CD4-positive, alpha-beta T cell treated with Interleukin-17A for 1 hour (primary cell): ENCODE data around the gene UBE2J2.
"Not testable (repeated sequence)": the region's sequence is repeated elsewhere in the genome, so short reads cannot be mapped to it uniquely, and the experiment has no call there.

Experiments
- DNase-seq: peaks from one replicate; pipeline ENCODE4 v3.0.0-alpha.2; 2020

UBE2J2 gene

GRCh38 chr1:1273512-1274298 is at the start of gene UBE2J2:
Gene UBE2J2 (minus strand): TSS chr1:1273854. CDS start chr1:1267992, 5,862 bp downstream.
- DNase-seq: peak; percentile 93

GRCh38 chr1:1322952-1323351 is 49.3 kb upstream of the UBE2J2 start:
- no peak for DNase-seq

GRCh38 chr1:1322418-1322817 is 48.8 kb upstream of the UBE2J2 start:
- no peak for DNase-seq

- no peak for DNase-seq
These were observed 47.8 kb upstream of the UBE2J2 start for GRCh38 chr1:1321477-1321876.

- DNase-seq: no peak
These were observed 47.2 kb upstream of the UBE2J2 start for GRCh38 chr1:1320666-1321448.

- DNase-seq: no peak
These were observed 45.9 kb upstream of the UBE2J2 start for GRCh38 chr1:1319646-1319941.

DNA sequence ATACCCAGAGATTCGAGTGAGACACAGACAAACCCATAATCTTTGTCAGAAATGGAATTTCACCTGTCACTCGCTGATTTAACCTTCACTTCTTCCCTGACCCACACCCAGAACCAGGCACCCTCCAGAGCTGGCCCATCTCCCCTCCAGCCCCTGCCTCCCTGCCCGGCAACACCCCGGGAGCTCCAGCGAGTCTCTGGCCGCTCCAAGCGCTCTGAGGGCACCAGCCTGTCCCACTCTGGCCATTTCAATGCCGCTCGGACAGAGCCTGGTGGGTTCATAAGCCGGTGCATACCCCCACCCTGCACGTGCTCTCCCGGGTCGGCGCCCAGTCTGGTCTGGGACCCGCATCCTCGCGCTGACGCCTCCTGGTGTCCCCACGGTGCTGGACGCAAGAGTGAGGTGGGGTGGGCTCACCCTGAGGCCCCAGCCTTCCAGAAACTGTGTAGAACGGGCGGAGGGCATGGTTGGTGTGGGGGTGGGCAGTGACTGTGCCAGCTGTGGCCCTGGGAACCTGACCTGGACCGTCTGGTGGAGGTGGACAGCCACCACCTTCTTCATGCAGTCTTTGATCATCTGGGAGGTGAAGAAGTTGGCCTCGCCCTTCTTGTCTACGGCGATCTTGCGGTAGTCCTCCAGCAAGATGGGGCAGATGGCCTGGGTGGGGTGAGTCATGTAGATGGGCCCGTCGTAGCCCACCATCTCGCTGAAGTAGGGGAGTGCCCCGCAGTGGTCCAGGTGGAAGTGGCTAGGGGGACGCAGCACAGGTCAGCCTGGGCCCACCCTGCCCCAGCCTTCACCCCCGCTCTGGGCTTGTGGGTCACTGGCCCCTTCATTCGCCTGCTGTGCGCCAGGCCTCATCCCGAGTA is 45.4 kb upstream of the UBE2J2 start:
- no peak for DNase-seq

DNA sequence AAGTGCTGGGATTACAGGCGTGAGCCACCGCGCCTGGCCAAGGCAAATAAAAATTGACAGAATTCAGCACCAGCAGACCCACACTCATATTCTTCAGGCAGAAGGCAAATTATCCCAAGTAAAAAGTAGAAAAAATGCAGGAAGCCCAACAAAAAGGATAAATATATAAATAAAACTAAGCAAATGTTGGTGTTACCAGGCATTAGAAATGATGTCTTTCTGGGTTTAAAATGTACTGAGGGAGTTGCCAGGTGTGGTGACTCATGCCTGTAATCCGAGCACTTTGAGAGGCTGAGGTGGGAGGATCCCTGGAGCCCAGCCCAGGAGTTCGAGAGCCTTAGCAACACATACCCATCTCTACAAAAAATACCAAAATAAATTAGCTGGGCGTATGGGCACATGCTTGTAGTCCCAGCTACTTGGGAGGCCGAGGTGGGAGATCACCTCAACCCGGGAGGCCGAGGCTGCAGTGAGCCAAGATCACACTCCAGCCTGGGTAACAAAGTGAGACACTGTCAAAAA is 44.5 kb upstream of the UBE2J2 start:
- DNase-seq: no peak

DNA sequence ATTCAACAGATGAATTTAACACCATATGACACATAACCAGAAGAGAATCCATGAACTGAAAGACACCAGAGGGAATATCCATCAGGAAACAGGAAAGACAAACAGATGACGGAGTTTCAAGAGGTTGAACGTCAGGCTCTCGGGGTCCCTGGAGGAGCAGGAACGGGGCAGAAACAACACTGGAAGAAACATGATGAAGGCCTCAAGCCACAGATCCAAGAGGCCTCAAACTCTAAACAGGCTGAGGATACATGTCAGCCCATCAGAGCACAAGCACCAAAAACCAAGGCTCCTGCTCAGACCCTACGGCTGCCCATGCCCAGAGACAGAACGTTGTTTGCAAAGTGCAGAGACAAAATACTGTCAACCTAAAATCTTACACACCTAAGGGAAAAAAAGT is 43.8 kb upstream of the UBE2J2 start:
- DNase-seq: no peak

- not testable (repeated sequence) for DNase-seq
These were observed 42.5 kb upstream of the UBE2J2 start for GRCh38 chr1:1316199-1316598.

DNA sequence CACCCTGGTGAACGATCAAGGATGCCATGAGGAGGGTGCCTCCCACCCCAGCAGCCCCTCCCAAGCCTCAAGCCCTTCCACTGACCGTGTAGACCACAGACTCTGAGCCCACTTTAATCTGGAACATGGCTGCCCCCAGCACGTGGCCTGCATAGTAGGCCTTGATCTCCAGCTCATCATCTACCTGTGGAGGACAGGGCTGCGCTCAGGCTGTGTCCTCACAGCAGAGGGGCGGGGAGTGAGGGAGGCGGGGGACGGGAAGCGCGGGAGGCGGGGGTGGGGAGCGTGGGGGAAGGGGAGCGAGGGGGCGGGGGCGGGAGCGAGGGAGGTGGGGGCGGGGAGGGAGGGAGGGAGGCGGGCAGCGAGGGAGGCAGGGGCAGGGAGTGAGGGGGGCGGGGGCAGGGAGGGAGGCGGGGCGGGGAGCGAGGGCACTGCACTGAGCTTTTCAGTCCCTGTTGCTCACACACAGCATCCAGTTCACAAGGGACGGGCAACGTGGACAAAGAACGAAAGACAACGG is 41.8 kb upstream of the UBE2J2 start:
- no peak for DNase-seq

DNA sequence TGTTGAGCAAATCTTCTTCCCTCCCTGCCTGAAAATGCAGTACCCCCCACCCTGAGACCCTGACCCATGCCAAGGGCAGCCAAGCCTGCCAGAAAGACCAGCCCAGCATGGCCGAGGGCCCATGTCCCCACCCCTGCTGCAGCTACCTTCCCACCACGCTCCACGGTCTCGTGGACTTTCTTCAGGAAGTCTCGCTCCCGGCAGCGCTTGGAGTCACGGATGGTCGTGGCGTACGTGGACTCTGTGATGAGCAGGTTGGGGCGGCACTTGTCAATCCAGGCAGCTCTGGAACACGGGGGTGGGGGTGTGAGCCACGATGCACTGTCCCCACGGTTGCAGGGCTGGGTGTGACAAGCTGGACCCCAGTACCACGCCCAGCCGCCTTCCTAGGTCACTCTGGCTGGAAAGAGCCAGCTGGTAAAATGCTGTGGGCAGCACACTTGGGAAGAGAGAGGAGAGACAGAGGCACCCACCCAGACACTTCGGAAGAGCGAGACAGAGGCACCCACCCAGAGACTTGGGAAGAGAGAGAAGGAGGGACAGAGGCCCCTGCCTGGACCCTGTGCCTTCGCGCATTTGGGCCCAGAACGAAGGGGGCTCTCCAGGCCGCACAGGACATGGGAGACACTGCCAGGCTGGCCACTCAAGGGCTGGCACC is 41.2 kb upstream of the UBE2J2 start:
- no peak for DNase-seq

GRCh38 chr1:1314237-1314586 is 40.6 kb upstream of the UBE2J2 start:
- no peak for DNase-seq

DNA sequence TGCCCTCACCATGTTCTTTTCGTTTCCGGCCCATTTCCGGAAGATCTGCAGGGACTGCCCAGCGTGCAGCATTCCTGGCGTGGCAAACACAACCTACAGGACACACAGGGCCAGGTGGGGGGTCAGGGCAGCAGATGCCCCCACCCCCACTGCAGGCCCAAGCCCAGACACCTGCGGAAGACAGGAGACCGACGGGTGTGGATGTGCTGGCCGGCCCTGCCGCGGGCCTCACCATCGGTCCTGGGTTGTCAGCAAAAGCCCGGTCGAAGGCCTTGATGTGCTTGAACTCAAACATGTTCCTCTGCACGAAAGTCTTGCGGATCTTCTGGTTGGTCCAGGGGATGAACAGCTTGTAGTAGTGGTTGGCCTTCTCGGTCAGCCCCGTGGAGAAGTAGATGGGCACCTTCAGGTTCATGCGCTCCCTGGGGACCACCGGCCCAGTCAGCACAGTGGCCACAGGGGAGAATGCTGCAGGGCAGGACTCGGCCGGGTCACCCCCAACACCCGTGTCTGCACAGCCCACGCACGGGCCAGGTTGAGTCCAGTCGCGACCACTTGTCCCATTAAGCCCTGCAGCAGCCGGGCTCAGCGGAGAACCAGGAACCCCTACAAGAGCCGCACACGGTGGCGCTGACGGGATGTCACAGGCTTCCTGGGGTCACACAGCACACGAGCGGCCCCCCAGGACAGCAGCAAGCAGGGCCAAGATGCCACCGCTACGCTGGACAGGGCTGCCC is 40.0 kb upstream of the UBE2J2 start:
- no peak for DNase-seq

- no peak for DNase-seq
These were observed 39.0 kb upstream of the UBE2J2 start for GRCh38 chr1:1312450-1313314.

DNA sequence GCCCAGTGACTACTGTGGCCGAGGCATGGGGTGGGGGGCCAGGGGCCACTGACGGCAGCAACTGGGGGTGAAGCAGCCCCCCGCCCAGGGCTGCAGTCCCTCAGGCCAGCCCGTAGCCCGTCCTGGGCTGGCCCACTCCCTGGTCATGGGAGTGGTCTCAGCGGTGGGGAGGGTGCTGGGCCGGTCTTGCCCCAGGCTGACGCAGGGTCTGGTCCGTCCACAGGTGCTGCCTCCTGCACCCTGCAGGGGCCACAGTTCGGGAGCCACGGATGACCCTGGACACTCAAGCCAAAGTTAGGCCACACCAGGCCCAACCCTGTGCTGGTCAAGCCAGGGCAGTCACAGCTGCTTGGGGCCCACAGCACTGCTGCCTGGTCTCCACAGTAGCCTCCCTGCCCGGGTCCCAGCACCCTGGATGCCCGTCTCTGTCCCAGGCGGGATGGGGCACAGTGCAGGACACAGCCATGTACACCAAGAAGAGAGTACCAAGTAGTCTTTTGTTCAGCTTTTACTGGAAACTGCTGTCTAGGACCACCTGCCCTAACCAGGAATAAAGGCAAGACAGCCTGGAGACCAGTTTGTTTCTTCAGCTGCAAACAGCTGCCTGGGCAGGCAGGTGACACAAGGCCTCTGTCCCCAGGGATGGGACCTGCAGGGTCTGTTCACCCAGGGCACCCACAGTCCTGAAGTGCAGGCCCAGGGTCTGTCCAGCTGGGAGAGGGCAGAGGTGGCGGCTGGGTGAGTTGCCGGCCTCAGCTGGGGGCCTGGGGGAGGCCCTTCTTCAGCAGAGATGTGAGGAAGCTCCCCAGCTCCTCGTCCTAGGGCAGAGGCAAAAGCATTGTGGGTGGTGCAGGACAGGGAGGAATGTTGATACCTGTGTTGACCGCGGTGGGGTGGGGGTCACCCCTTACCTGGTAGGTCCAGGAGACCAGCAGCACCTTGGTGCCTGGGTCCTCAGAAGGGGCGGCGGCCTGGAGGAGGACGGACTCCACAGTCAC is 37.8 kb upstream of the UBE2J2 start:
- DNase-seq: no peak

DNA sequence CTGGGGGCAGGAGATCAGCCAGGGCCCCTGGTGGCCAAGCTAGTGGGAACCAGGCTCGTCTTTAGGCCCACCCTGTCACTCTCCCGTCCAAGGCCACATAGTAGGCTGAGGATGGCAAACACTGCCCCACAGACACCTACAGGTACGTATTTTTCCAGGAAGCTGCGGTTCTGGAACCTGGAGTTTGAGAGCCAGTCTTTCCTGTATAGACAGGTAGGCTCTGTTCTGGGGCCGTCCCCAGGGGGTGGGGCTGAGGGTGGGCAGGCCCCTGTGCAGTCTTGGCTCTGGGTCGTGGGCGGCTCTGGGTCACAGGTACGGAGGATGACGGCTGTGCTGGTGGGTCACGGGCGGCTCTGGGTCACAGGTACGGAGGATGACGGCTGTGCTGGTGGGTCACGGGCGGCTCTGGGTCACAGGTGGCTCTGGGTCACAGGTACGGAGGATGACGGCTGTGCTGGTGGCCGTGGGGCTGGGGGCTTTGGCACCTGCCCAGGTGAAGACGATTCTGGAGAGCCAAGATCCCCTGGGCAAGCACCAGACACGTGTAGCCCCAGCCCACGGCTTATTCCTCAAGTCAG is 36.9 kb upstream of the UBE2J2 start:
- no peak for DNase-seq

DNA sequence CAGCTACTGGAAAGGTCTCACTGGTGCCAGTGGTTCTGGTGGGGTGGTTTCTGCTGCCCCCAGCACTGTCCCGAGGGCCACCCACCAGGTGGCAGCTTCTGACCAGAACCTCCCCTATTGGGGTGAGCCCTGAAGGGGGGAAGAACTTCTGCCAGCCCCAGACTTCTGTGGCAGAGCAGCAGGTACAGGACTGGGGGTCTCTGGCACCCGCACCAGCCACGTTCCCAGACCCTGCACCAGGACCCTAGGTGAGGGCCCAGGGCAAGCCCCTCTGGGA is 36.4 kb upstream of the UBE2J2 start:
- no peak for DNase-seq
